GM10266 (cell line): ENCODE measurements around the gene MX2.

Experiments
- DNase-seq: peaks from one replicate; pipeline ENCODE4 v3.0.0; 2012; ENCODE audit errors: extremely low spot score
- CTCF ChIP-seq: IDR thresholded peaks from 2 replicates; pipeline ENCODE4 v1.5.1; 2012; ENCODE audit warnings: mild to moderate bottlenecking, low read depth; ENCODE audit not compliant: control insufficient read depth, insufficient read depth; ENCODE audit errors: missing control alignments

Gene MX2

GRCh38 chr21:41453761-41454160 is 91.9 kb downstream of the MX2 start:
- no peak for TF ChIP-seq CTCF
- DNase-seq = no peak

- no peak for TF ChIP-seq CTCF
- DNase-seq = no peak
These were observed 96.3 kb downstream of the MX2 start for GRCh38 chr21:41458121-41458520.

GRCh38 chr21:41458559-41458958 is 96.7 kb downstream of the MX2 start:
- DNase-seq = no peak
- no peak for TF ChIP-seq CTCF
